Endothelial cell of umbilical vein (primary cell): ENCODE measurements around the gene PPIA. TPM values are rescaled to one million over a fixed set of nuclear protein-coding genes. Genes with fewer than 3 reads are reported as not detected.

Source experiments
- BruUV-seq: library from RNA; stranded (reverse); fragments of 400-500 nt; replicated peaks from 2 replicates; lab custom pipeline; 2021; lab: Mats Ljungman, UMichigan
- CTCF ChIA-PET: fragments of 300-600, 350-600 bp; sonication (Branson Sonifier 250); formaldehyde crosslinking; loops from one replicate; lab custom pipeline; 2021; ENCODE audit warnings: antibody characterized with exemption, inconsistent platforms; lab: Charles Lee
- POLR2A ChIA-PET: fragments of 300-600, 350-600 bp; sonication (Branson Sonifier 250); formaldehyde crosslinking; loops from one replicate; lab custom pipeline; 2021; ENCODE audit warnings: antibody characterized with exemption, inconsistent platforms; lab: Charles Lee
- DNase-seq: peaks from one replicate; pipeline ENCODE4 v3.0.0-alpha.2; 2011; ENCODE audit warnings: low read depth, low spot score
- FAIRE-seq: peaks from 2 replicates; lab custom pipeline; 2011; peaks lifted over from hg19 to GRCh38; lab: Jason Lieb, UNC
- H2AFZ ChIP-seq: 2 replicates; pipeline ENCODE4 v1.6.0; 2012; ENCODE audit warnings: low read depth, low read length, control low read depth, inconsistent platforms
- H3K27ac ChIP-seq: 2 replicates; pipeline ENCODE4 v1.5.1; 2011; ENCODE audit warnings: low read depth, mild to moderate bottlenecking, control low read depth, low read length, moderate library complexity; ENCODE audit not compliant: insufficient read depth
- H3K27me3 ChIP-seq, 2 experiments: 2 replicates each; pipeline versions ENCODE4 v1.6.0 to v1.6.1; 2011; ENCODE audit warnings: low read length in 2 of 2, mixed read lengths in 1 of 2; ENCODE audit not compliant: control insufficient read depth in 2 of 2, insufficient read depth in 2 of 2
- H3K36me3 ChIP-seq, 2 experiments: 2 replicates in 1 of 2; 3 replicates in 1 of 2; pipeline ENCODE4 v1.5.1; 2011; ENCODE audit warnings: low read length in 2 of 2, mild to moderate bottlenecking in 1 of 2, moderate library complexity in 1 of 2; ENCODE audit not compliant: control insufficient read depth in 2 of 2, insufficient read depth in 2 of 2; ENCODE audit errors: extremely low read depth in 1 of 2
- H3K4me1 ChIP-seq: 3 replicates; pipeline ENCODE4 v1.5.1; 2011; ENCODE audit warnings: mild to moderate bottlenecking, low read length; ENCODE audit not compliant: control insufficient read depth, insufficient read depth; ENCODE audit errors: extremely low read depth
- H3K4me2 ChIP-seq: 2 replicates; pipeline ENCODE4 v1.6.1; 2011; ENCODE audit warnings: low read length, control low read depth, mixed read lengths; ENCODE audit not compliant: insufficient read depth
- H3K4me3 ChIP-seq, 3 experiments: fragments of 200-600 bp in 1 of 3; sonication (generic), shearing (Covaris generic) in 1 of 3; replicated peaks in 1 of 3; 2 replicates each; pipeline ENCODE4 v1.5.1; 2011 to 2016; ENCODE audit warnings: control low read depth in 3 of 3, low read length in 3 of 3, mild to moderate bottlenecking in 2 of 3, inconsistent platforms in 1 of 3, low read depth in 1 of 3, moderate library complexity in 1 of 3; ENCODE audit not compliant: insufficient read depth in 1 of 3
- H3K79me2 ChIP-seq: 2 replicates; pipeline ENCODE4 v1.6.0; 2012; ENCODE audit warnings: low read length, inconsistent platforms; ENCODE audit not compliant: control insufficient read depth, insufficient read depth
- H3K9ac ChIP-seq: replicated peaks from 2 replicates; pipeline ENCODE3; 2011; ENCODE audit warnings: low read length, control low read depth; ENCODE audit not compliant: insufficient read depth; ENCODE audit errors: extremely low read depth
- H3K9me1 ChIP-seq: replicated peaks from 3 replicates; pipeline ENCODE4 v1.6.0; 2011; ENCODE audit warnings: mild to moderate bottlenecking, low read length; ENCODE audit not compliant: control insufficient read depth, insufficient read depth; ENCODE audit errors: extremely low read depth
- H3K9me3 ChIP-seq: replicated peaks from 2 replicates; pipeline ENCODE4 v1.5.1; 2012; ENCODE audit warnings: low read length, inconsistent platforms; ENCODE audit not compliant: control insufficient read depth, insufficient read depth
- H4K20me1 ChIP-seq: replicated peaks from 2 replicates; pipeline ENCODE3; 2011; ENCODE audit warnings: mild to moderate bottlenecking, low read length; ENCODE audit not compliant: control insufficient read depth, insufficient read depth; ENCODE audit errors: extremely low read depth
- EZH2 ChIP-seq: IDR thresholded peaks from 2 replicates; pipeline ENCODE4 v1.6.1; 2012; ENCODE audit warnings: borderline replicate concordance, low read depth, mild to moderate bottlenecking, moderate library complexity, low read length, inconsistent platforms; ENCODE audit not compliant: severe bottlenecking
- FOS ChIP-seq: IDR thresholded peaks from 2 replicates; pipeline ENCODE4 v1.6.1; 2011; ENCODE audit warnings: mild to moderate bottlenecking, low read length, moderate library complexity, borderline replicate concordance; ENCODE audit not compliant: insufficient read depth
- GATA2 ChIP-seq: IDR thresholded peaks from 2 replicates; pipeline ENCODE4 v1.7.0; 2011; ENCODE audit warnings: low read depth, mild to moderate bottlenecking, moderate library complexity, mixed read lengths, low read length; ENCODE audit not compliant: insufficient read length, insufficient read depth
- JUN ChIP-seq: IDR thresholded peaks from 2 replicates; pipeline ENCODE4 v1.6.1; 2011; ENCODE audit warnings: borderline replicate concordance, low read depth; ENCODE audit not compliant: insufficient read length, insufficient read depth
- MYC ChIP-seq: IDR thresholded peaks from one replicate; pipeline ENCODE4 v1.6.1; 2011; ENCODE audit warnings: mild to moderate bottlenecking, low read depth, low read length
- POLR2A ChIP-seq: IDR thresholded peaks from 2 replicates; pipeline ENCODE4 v1.6.1; 2012; ENCODE audit warnings: low read depth, mild to moderate bottlenecking, control low read depth, low read length
- POLR2AphosphoS5 ChIP-seq: IDR thresholded peaks from 2 replicates; pipeline ENCODE4 v1.6.1; 2012; ENCODE audit warnings: low read depth, mild to moderate bottlenecking, control low read depth, low read length, moderate library complexity; ENCODE audit not compliant: insufficient read depth
- dilution Hi-C: fragments of 300-500 bp; cut with MboI; formaldehyde crosslinking; loops from one replicate; pipeline ENCODE4 v1.15.0; 2019; ENCODE audit warnings: low sequenced_read_pairs; ENCODE audit not compliant: extremely low pct_ligation_motif_present
- intact Hi-C: fragments of 100-400 bp; cut with micrococcal nuclease; formaldehyde crosslinking; loops from one replicate; pipeline ENCODE4 v1.10.0; 2022
- polyA plus RNA-seq, 4 experiments: library from polyadenylated mRNA; depleted of rRNA in 3 of 4; stranded (reverse) in 3 of 4; unstranded in 1 of 4; fragments of >200 nt; gene quantifications; 2 replicates each; pipeline versions ENCODE4 v1.2.1 to v1.2.3, GENCODE V29; 2011 to 2012; ENCODE audit warnings: missing spikeins in 1 of 4
- total RNA-seq: library from RNA; stranded (reverse); gene quantifications from 2 replicates; pipeline ENCODE4 v1.2.3, GENCODE V29; 2021
- TF ChIP-seq, protein P1 (sequence below): IDR thresholded peaks from 2 replicates; pipeline ENCODE4 v1.6.1; 2011; ENCODE audit not compliant: insufficient read depth, insufficient read length
- TF ChIP-seq, protein P2 (sequence below), 2 donors: IDR thresholded peaks; 1 replicate in 1 of 2; 2 replicates in 1 of 2; pipeline ENCODE4 v1.5.1; 2011; ENCODE audit warnings: low read length in 2 of 2, mild to moderate bottlenecking in 2 of 2, moderate library complexity in 2 of 2, control low read depth in 1 of 2, inconsistent platforms in 1 of 2, low read depth in 1 of 2; ENCODE audit not compliant: insufficient read depth in 1 of 2; ENCODE audit errors: extremely low read depth in 1 of 2

The PPIA gene
- total and polyA plus RNA-seq, 2 donors (not counting 3 experiments of a cell fraction or from before 2014, with no cell fraction given) = 2,602 to 5,159 TPM

DNA sequence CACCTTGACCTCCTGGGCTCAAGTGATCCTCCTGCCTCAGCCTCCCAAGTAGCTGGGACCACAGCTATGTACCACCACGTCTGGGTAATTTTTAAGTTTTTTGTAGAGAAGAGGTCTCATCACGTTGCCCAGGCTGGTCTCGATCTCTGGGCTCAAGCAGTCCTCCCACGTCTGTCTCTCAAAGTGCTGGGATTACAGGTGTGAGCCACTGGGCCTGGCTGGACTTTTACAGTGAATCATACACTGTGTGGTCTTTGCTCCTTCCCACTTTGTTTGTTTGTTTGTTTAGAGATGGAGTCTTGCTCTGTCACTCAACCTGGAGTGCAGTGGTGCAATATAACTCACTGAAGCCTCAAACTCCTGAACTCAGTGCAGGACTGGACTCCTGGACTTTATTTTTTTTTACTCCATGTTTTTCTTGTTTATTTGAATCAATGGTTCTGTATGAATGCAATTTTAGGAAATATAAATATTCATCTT lies 12.5 kb downstream of the PPIA start:
- Histone ChIP-seq H3K9ac (no peak overlapping the region), H3K79me2 (no peaks in the 10 kb centered on the region), H3K36me3 (peaks cover 0 to 3% of the 10 kb centered on the region in 2 experiments), H3K27ac (no peak overlapping the region), H3K9me1 (no peaks in the 10 kb centered on the region), H3K9me3 (no peaks in the 10 kb centered on the region), H3K4me3 (no peak overlapping the region), H2AFZ (no peak overlapping the region), H3K4me2 (no peak overlapping the region), H3K4me1 (no peaks in the 10 kb centered on the region), H4K20me1 (no peaks in the 10 kb centered on the region), H3K27me3 (no peaks in the 10 kb centered on the region)
- no peak for DNase-seq
- CTCF ChIA-PET = interaction anchor here (1.2 kb wide), 1 partner anchor 10 kb away, joined by 3 read pairs; no protein-coding TSS in a partner anchor
- BruUV-seq = no TSS peak
- FAIRE-seq = no peak
- dilution Hi-C loops (no loop called here), intact Hi-C loops (no loop called here)
- TF ChIP-seq POLR2AphosphoS5 = no peak
- TF ChIP-seq, protein P1, sequence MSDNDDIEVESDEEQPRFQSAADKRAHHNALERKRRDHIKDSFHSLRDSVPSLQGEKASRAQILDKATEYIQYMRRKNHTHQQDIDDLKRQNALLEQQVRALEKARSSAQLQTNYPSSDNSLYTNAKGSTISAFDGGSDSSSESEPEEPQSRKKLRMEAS = no peak
- no peak for TF ChIP-seq POLR2A
- TF ChIP-seq, protein P2, sequence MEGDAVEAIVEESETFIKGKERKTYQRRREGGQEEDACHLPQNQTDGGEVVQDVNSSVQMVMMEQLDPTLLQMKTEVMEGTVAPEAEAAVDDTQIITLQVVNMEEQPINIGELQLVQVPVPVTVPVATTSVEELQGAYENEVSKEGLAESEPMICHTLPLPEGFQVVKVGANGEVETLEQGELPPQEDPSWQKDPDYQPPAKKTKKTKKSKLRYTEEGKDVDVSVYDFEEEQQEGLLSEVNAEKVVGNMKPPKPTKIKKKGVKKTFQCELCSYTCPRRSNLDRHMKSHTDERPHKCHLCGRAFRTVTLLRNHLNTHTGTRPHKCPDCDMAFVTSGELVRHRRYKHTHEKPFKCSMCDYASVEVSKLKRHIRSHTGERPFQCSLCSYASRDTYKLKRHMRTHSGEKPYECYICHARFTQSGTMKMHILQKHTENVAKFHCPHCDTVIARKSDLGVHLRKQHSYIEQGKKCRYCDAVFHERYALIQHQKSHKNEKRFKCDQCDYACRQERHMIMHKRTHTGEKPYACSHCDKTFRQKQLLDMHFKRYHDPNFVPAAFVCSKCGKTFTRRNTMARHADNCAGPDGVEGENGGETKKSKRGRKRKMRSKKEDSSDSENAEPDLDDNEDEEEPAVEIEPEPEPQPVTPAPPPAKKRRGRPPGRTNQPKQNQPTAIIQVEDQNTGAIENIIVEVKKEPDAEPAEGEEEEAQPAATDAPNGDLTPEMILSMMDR (IDR thresholded peaks at IDR 0.05; ENCODE audit: extremely low read depth in 1 of 2, insufficient read depth in 1 of 2, low read depth in 1 of 2, low read length in 2 of 2) = no peak
- no peak for TF ChIP-seq FOS
- no peak for TF ChIP-seq EZH2
- no peak for TF ChIP-seq GATA2
- no peak for TF ChIP-seq JUN
- TF ChIP-seq MYC = no peak
- POLR2A ChIA-PET = interaction anchor here (0.6 kb wide), 1 partner anchor 148 kb away, joined by 6 read pairs; no protein-coding TSS in a partner anchor
